HG02610 (cell line): ENCODE data around the gene BRD4.

Source experiments
- ATAC-seq: cut with Tn5 transposase; IDR thresholded peaks from one replicate; pipeline ENCODE4 v1.9.1; 2021; ENCODE audit warnings: mild to moderate bottlenecking, moderate library complexity; ENCODE audit not compliant: unreplicated experiment

BRD4 gene

DNA sequence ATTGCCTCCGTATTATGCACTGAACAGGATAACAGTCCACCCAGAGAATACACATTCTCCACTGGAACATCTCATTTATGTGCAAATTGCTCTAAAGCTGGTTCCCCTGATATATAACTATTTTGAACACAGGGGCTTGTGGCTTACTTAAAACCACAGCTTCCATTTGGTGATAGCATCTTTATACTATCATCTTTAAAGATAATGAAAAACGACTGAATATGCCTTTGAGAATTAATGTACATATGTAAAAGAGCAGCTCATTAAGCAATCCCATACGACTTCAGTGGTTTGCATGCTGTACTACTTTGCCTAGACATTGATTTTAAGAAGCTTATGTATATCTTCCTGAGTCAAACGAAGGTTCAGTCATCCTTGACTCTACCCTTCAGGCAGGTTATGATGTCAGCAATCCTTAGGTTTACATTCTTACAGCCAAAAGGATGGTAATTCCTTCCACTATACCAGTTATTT, 40.8 kb downstream of the BRD4 start:
- no peak for ATAC-seq

DNA sequence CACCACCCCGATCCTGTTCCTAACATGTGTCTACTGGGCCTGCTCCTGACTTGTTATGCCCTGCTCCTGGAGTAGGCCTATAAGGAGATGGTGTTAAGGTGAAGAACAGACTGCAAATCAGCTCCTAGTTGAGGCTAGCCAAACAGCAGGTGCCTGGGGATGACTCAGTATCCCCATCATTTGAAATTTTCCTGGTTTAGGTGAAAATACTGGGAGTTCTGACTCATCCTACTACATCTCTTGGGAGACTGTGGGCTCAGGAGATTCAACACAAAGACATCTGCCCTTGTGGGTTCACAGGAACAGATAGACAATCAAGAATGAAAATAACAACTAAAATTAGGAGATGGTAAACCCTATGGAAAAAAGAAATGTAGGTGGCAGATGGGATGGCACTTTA, 41.2 kb downstream of the BRD4 start:
- ATAC-seq, result no peak

- ATAC-seq, result no peak
Measured at GRCh38 chr19:15290166-15290565, 42.2 kb downstream of the BRD4 start.

DNA sequence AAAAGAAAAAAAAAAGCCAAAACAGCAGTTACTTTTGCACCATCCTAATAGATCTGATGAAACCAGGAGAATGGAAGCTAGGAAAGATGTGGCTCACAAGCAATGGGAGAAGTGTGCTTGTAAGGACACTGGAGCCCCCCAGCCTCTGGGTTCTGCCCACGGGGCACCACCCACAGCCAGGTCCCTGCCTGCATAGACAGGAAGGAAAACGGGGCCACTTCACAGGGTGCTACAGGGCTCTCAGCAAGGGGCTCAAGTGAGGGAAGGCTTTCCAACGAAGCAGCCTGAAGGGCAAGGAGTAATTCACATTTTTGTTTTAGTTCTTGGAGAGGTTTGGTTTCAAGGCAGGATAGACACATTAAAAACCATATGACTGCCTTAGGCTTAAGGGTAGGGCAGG, 42.7 kb downstream of the BRD4 start:
- no peak for ATAC-seq

- no peak for ATAC-seq
Measured at GRCh38 chr19:15288146-15288963, 44.0 kb downstream of the BRD4 start.

- no peak for ATAC-seq
Measured at GRCh38 chr19:15287496-15287895, 44.8 kb downstream of the BRD4 start.

- no peak for ATAC-seq
Measured at GRCh38 chr19:15286688-15287365, 45.5 kb downstream of the BRD4 start.

GRCh38 chr19:15285896-15286591, 46.3 kb downstream of the BRD4 start:
- ATAC-seq, result peak; percentile 56

DNA sequence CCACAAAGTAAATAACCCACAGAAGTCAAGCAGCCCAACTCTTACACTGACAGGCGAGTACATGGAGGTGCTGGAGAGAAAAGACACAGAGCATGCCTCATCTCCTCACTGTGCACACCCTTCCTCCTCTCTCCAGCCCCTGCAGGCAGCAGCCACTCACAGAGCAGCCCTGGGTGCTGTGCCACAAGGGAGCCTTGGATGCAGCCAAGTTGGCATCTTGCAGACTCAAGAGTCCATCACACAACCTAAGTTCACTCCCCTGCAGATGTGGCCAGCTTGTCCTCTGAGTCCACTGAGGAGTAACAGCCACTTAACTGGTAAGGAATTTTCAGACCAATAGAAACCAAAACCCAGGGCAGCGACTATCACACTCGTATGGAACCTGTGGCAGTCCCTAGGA, 47.4 kb downstream of the BRD4 start:
- no peak for ATAC-seq

DNA sequence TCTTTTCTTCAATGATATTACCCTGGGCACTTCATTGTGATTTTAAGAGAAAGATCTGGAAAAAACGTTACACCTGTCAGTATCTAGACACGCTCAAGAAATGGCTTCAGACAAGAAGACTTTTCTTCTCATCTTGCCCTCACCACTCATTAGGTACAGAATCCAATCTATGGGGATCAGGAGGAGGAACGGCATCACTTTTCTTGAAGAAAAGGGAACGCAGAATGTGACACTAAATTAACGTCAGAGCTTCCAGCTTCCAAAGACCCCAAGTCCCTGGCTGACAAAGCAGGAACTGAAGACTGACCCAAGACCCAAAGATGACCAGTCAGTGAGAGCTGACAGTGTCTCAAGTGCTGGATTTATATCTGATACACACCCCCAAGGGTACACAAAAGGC, 48.2 kb downstream of the BRD4 start:
- no peak for ATAC-seq

DNA sequence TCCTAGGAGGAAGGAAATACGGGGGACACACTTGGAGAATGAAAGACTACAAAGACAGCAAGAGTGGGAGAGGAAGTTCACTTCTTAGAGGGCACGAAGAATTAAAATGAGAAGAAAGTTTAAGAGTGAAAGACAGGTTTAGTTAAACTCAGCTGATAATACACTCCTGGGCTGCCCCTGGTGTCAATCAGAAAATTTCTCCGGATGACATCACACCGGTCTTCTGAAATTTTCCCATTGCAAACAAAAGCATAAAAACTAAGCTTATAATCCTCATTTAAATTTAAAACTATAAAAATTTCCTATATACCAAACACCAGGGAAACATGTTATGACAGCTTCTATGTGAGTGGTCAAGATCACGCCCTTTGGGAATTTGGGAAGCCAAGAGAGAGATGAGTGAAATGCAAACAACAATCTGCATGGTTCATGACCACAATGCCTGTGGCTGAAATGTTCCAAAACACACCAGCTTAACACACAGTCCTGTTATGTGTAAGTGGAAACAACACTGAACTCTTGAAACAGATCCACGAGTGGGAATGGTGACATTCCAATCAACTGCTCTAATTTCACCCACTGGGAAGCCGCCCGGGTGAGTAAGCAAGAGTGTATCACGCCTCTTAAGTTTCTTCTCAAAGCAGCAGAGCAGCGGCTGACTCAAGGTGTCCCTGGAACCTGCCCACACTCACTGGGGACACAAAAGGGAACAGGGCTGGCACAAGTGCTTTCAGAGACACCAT, 49.0 kb downstream of the BRD4 start:
- no peak for ATAC-seq

GRCh38 chr19:15282311-15282705, 50.0 kb downstream of the BRD4 start:
- ATAC-seq, result no peak

DNA sequence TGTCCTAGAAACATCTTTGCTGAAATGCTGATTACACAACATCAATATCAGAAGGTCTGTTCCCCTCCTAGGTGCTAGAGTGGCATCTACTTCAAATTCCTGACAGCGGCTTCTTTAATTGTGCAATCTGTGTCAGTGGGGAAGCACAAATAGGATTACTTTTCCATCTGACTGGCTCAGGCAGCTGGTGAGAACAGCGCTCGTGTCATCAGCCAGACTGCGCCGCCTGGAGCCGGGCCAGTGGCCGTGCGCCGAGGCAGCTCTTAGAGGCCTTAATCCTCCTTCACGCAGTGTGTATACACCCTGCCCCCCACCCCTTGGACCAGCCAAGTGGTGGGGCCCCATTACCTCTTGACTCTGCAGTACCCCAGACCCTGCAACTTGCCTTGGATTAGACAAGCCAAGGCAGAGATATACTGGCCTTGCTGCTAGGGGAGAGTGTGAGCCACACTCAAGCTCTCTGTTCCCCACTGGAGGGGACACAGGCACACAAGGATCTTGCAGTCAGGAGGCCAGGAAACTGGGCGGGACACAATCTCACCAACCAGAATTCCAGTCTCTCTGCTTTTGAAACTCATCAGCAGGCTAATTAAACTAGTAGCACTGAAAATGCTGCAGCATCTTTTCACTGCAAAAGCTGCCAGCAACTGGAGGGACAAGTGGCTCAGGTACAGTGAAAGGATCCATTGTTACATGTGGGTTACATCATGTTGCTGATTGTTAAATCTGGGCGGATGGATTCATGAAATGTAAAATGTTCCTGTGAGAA, 51.2 kb downstream of the BRD4 start:
- no peak for ATAC-seq

DNA sequence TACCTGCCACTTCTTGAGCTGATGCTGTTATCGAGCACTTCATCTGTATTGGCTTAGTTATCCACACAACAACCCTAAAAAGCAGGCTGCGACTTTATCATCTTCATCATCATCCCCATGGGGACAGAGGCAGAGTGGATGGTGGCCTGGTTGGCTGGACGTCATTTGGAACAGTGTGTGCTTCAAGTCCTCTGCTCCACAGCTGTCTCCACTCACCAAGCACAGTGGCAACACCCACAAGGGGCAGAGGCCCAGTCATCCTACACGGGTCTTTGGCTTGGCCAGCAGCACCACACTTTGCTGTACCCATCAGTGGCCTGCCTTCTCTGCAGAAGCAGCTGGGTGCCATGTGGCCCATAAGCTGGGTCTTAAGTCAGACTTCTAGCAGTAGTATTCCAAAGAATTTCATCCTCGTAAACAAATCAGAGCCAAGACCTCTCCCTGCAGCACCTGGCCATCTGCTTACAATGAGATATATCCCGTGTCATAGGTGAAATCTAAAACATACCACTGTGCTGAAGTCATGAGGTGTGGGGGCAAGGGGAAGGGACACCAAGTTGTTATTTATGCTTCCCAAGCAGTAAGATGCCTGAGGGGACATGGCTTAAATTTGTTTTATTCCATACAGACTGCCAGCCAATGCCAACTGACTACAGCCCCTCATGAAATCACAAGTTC, 52.2 kb downstream of the BRD4 start:
- no peak for ATAC-seq

GRCh38 chr19:15279326-15279904, 52.9 kb downstream of the BRD4 start:
- ATAC-seq, result no peak

GRCh38 chr19:15276620-15277215, 55.6 kb downstream of the BRD4 start:
- no peak for ATAC-seq

- ATAC-seq, result no peak
Measured at GRCh38 chr19:15274477-15274876, 57.9 kb downstream of the BRD4 start.

DNA sequence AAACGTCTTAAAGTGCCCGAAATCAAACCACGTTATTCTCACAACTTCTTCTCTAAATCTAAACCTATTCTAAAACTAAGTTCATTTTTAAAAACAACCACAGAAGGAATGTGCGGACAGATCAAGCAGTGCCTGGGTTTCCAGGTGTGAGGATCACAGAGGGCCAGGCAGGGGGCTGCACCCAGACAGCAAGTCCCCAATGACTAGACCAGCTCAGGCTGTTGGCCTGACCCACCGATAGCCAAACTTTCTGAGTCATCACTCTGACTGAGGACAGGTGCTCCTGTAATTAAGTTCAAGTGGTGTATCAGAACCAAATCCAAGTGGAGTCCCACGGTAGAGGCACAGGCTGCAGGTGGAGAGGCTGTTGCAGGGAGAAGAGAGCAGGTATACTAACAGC, 62.5 kb downstream of the BRD4 start:
- no peak for ATAC-seq

- ATAC-seq, result no peak
Measured at GRCh38 chr19:15268928-15269253, 63.4 kb downstream of the BRD4 start.
